GM19455 (cell line): ENCODE data around the gene DAB2IP.

ENCODE experiments used
- ATAC-seq: cut with Tn5 transposase; IDR thresholded peaks from one replicate; pipeline ENCODE4 v1.9.1; 2021; ENCODE audit not compliant: unreplicated experiment

DAB2IP gene

GRCh38 chr9:121720311-121721057 lies 69.0 kb downstream of the DAB2IP start:
- no peak for ATAC-seq

- no peak for ATAC-seq
Measured at GRCh38 chr9:121721058-121721350, 69.6 kb downstream of the DAB2IP start.

- ATAC-seq, result no peak
Measured at GRCh38 chr9:121721770-121722169, 70.3 kb downstream of the DAB2IP start.

DNA sequence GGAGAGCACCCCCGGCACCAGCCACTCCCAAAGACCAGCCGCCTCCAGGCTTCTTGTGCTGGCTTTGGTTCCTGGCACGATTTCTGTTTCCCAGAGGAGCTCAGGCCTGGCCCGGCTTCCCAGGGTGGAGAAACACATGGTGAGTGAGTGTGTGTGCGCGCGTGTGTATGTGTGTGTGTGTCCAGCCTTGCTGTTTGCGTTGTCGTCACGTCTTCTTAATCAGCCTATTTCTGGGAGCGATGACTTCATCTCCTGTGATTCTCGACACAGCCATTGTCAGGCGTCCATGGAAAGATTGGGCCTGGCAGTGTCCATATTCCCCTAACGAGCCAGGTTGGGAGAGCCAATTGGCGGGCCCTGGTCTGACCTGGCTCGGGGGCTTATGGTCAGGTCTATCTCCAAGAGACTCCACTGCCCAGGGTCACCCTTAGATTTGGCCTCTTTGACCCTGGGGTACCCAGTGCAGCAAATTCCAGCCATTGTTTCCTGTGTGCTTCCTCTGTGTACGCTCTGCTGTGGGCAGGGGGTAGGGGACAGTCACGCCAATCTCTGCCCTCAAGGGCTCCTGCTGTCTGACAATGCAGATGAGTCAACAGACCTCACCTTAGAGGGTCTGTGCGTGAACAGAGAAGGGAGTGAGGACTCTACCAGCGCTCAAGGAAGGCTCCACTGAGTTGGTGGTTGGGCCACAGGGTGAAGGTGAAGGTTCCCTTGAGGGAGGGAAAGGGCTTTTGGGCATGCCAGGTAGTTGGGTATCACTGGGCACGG lies 73.8 kb downstream of the DAB2IP start:
- no peak for ATAC-seq

DNA sequence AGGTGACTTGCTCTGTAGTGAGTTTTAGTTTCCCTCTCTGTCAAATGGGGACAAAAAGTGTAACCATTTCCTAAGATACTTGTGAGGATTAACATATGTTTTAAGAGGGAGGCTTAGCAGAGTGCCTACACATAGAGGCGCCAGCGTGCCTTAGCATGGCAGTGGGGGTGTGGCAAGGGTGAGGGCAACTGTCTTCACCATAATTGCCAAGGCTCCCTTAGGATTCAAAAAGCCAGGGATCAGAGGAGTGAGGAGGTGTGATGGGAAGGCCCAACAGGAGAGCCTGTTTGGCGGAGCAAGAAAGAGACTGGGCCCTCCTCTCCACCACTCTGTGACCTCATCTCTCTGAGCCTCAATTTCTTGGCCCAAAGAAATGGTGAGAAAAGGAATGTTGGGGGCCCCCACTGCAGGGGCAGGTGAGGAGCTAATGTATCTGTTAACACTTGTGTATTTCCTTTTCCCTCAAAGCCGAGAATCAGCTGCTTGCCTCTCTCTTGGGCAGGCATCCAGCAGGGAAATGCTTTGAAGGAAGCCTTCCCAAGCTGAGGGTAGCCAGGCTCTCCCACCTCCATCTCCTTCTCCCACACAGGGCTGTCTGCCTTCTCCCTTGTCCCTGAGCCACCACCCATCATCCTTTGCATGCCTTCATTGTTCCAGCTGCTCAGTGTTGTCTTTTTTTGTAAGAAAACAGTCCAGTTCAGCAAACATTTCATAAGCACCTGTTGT lies 76.0 kb downstream of the DAB2IP start:
- no peak for ATAC-seq

- ATAC-seq, result no peak
Measured at GRCh38 chr9:121728916-121729315, 77.5 kb downstream of the DAB2IP start.

DNA sequence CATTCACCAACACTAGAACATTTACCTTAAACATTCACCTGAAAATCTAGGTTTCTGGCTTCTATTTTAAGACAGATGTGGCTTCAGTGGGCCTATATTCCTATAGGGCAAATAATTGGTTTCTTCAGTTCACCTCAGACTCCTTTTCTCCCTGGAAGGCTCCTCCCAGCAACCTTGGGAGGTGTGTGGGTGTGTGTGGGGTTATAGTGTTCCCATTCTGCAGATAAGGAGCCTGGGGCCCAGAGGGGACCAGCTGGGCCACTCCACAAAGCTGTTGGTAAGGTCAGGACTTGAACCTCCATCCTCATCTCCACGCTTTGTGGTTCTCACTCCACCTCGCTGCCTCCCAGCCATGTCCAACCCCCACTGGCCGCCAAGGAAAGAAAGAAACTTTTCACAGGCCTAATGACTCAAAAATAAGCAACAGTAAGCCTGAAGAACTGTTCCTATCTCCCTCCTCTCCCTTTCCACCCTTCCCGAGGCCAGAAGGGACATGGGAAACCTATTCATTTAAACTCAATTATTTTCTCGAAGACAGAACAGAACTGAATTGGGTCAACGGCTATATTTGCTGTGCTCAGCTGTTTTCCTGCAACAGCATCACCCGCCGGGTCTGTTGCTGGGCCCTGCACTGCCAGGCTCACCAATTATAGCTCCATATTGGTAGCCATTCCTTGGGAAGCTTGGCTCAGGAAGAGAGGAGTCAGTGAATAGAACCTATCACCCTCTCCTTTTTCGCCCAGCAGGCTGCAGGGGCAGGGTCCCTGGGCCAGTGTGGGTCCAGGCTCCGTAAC lies 78.5 kb downstream of the DAB2IP start:
- no peak for ATAC-seq

GRCh38 chr9:121731090-121731489 lies 79.7 kb downstream of the DAB2IP start:
- ATAC-seq, result no peak

DNA sequence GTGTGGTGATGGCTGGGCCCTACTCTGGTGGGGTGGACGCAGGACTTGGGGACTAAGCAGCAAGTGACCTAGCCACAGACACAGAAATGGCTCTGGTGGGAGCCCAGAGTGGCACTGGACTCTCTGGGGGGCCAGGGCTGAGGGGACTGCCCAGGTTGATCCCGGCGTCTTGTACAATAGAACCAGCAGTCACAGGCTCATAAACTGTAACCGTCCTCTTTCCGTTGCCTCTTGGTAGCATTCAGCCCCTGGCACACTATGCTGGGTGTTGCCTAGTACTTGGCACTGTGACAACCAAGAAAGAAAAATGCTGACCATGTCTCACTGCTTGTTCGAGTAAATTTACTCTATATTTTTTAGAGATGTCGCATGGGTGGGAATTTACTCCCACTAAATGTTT lies 80.5 kb downstream of the DAB2IP start:
- ATAC-seq, result no peak

DNA sequence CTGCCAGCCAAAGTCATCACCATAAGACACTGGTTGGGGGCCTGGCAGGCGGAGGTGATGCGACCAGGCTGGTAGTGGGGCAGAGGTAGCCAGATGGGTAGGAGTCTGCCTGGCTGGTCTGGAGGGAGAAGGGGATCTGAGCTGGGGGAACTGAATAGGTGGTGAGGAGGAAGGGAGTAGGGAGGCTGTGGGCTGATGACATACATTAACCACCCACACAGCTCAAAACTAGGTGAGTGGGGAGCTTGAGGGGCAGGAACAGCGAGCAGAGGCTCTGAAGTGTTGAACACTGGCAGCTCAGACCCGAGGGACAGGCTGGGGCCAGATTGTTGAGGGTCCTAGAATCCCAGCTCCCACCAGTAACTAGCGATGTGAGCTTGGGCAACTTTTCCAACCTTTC lies 81.0 kb downstream of the DAB2IP start:
- ATAC-seq, result no peak

- ATAC-seq, result no peak
Measured at GRCh38 chr9:121732886-121733285, 81.5 kb downstream of the DAB2IP start.

DNA sequence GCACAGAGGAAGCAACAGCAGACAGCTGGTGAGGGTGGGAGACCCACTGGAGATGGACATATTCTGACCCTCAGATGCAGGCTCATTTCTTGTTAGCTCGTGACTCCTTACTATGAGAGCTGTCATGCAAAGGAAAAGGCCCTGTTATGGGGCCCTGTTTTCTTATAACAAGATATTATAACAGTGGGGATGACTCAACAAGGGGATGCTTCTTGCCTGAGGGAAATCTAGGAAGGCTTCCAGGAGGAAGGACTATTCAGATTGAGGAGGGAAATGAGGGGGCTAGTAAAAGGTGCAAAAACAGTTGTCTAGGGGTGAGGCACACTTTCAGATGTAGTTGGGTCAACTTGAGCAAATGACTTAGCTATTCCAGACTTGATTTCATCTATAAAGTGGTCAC lies 83.0 kb downstream of the DAB2IP start:
- no peak for ATAC-seq

GRCh38 chr9:121735065-121735792 lies 83.8 kb downstream of the DAB2IP start:
- ATAC-seq, result no peak

- no peak for ATAC-seq
Measured at GRCh38 chr9:121735793-121736770, 84.6 kb downstream of the DAB2IP start.

DNA sequence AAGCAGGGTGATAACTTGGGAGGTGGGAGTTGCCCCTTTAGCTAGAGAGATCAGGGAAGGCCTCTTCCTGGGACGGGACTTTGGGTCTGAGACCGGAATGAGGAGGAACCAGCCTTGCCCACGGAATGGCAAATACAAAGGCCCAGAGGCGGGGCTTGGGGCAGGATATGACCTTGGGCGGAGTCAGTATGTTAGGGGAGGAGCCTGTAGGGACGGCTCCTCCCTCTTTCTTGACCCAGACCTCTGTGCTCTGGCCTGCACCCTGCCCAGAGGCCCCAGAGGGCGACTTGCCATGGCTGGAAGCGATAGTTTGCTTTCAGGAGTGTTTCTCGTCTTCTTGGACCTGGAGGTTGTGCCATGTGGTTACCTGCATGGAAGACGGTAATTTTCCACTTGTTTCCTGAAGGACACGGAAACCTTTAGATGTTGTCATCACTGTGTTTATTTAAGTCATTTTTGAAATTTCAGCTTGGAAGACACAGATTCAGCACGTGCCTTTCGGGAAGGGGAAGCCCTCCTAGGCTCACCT lies 85.6 kb downstream of the DAB2IP start:
- ATAC-seq, result no peak

DNA sequence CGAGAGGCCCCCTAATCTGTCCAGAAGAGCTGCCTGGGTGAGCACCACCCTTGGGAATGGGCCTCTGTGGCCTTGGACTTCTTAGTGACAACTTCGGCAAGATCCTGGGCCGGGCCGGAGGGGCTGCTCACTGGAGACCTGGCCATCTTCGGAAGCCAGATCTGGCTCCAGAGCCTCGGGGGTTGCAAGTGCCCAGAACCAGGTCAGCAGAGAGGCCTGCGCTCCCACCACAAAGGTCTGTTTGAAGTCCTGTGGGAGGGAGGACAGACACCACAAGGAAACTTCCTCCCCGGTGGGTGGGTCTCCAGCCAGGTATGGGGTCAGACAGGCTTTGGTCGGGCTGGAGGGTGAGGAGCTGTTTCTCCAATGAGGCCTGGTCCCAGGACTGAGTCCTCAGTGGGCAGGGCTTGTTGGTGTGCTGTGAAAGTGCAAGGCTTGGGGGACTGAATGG lies 86.1 kb downstream of the DAB2IP start:
- no peak for ATAC-seq

- ATAC-seq, result no peak
Measured at GRCh38 chr9:121738411-121738810, 87.0 kb downstream of the DAB2IP start.

DNA sequence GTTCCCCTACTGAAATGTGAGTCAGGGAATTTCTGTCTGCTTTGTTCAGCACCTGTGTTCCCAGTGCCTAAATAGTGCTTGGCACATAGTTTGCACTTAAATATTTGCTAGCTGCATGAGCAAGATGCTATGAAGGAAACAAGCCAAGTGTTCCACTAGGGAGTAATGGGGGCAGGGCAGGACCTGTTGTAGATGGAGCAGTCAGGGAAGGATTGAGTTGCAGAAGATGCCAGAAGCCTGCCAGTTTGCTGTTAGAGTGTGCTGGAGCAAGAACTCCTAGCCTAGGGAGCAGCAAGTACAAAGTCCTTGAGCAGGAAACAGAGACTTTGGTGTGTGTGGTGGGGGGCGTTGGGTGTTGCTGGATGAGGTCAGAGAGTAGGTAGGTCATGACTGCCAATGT lies 87.5 kb downstream of the DAB2IP start:
- no peak for ATAC-seq

- ATAC-seq, result no peak
Measured at GRCh38 chr9:121739971-121740370, 88.5 kb downstream of the DAB2IP start.
